Measurements from ENCODE around the gene SNRPE. TPM values are rescaled to one million over a fixed set of nuclear protein-coding genes. Genes with fewer than 3 reads are reported as not detected.

The SNRPE gene
- 65.0 and 90.1 TPM in 2 replicates for total RNA-seq

DNA sequence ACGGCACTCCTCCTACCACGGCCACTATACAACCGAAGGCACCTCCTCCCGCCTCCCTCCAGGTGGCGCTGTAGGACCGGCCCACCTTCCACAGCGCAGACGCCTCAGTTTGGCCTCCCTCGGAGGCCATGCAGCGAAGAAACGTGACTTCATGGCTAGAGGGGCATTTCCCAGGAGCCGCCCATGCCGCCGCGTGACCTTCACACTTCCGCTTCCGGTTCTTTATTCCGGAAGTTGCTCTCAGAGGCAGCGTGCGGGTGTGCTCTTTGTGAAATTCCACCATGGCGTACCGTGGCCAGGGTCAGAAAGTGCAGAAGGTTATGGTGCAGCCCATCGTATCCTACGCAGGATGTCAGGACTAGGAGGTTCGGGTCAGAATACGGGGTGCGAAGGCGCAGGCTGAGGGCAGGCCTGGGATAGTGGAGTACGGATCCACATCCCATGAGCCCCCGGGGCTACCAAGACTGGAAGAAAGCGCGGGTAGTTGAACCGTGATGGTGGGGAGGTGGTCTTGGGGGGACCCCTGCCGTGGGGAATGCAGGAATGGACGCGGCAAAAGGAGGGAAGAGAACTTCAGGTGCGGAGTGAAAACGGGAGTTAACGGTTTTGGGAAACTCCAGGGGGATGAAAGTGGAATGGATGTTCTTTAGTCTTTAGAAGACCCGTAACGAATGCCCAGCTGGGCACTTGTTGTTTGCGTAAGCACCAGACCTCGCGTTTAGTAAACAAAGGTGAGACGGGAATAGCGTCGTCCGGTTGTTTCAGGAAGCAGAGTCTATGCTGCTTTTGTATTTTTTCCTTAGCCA, at the start of gene SNRPE:
SNRPE (plus strand) TSS at position 221 of the 806 bp plus-strand sequence; CDS start at position 282, 61 bp downstream.

Other genes starting within 250 kb of the SNRPE start
- 106 and 127 TPM in 2 replicates for gene ATP2B4, start 234.8 kb upstream of the SNRPE start, total RNA-seq
- gene LAX1, start 96.4 kb upstream of the SNRPE start, total RNA-seq: 0.09 TPM in 1 of 2 replicates, not detected in the other
- gene ZBED6, start 66.0 kb upstream of the SNRPE start, total RNA-seq: 6.6 and 8.4 TPM in 2 replicates
- gene ZC3H11A, start 66.0 kb upstream of the SNRPE start, total RNA-seq: 83.8 and 108 TPM in 2 replicates
- 20.0 and 21.5 TPM in 2 replicates for gene SOX13, start 211.5 kb downstream of the SNRPE start, total RNA-seq